Breast epithelium (tissue), 4 donors: ENCODE results near the gene EIF3A. TPM values are rescaled to one million over a fixed set of nuclear protein-coding genes. Genes with fewer than 3 reads are reported as not detected.

ENCODE experiments used
- DNase-seq, 2 donors: peaks; one replicate each; pipeline ENCODE4 v3.0.0-alpha.2; 2019; ENCODE audit warnings: low spot score in 2 of 2
- H3K27ac ChIP-seq, 2 donors: fragments of 200-600 bp; sonication (generic) in 1 of 2; one replicate each; pipeline ENCODE4 v1.5.1; 2016 to 2019; ENCODE audit warnings: mild to moderate bottlenecking in 1 of 2
- H3K27me3 ChIP-seq, 2 donors: fragments of 200-600 bp; sonication (generic) in 1 of 2; one replicate each; pipeline versions ENCODE4 v1.5.1 to v1.6.0; 2017 to 2019; ENCODE audit warnings: control low read depth in 1 of 2, mild to moderate bottlenecking in 1 of 2
- H3K36me3 ChIP-seq: fragments of 200-600 bp; one replicate; pipeline ENCODE4 v1.5.1; 2019
- H3K4me1 ChIP-seq, 2 donors: fragments of 200-600 bp; sonication (generic); one replicate each; pipeline ENCODE4 v1.5.1; 2016 to 2019; ENCODE audit warnings: control low read depth in 1 of 2
- H3K4me3 ChIP-seq, 3 donors: fragments of 200-600 bp; sonication (generic); 1 replicate in 2 of 3; 2 replicates in 1 of 3; pipeline ENCODE4 v1.5.1; 2016 to 2019; ENCODE audit warnings: mild to moderate bottlenecking in 3 of 3, moderate library complexity in 2 of 3
- H3K9me3 ChIP-seq, 2 donors: fragments of 200-600 bp; sonication (generic) in 1 of 2; one replicate each; pipeline ENCODE4 v1.5.1; 2016 to 2019; ENCODE audit warnings: control low read depth in 1 of 2
- CTCF ChIP-seq, 3 donors: fragments of 450-650 bp; IDR thresholded peaks; one replicate each; pipeline ENCODE4 v1.5.1; 2016 to 2017; ENCODE audit warnings: antibody characterized with exemption in 3 of 3, mild to moderate bottlenecking in 3 of 3, moderate library complexity in 3 of 3
- POLR2A ChIP-seq: fragments of 450-650 bp; IDR thresholded peaks from one replicate; pipeline ENCODE4 v1.6.1; 2016; ENCODE audit warnings: antibody characterized with exemption, mild to moderate bottlenecking, moderate library complexity
- POLR2AphosphoS5 ChIP-seq, 3 donors: sonication (generic); formaldehyde crosslinking; IDR thresholded peaks; one replicate each; pipeline ENCODE4 v1.6.1; 2017; ENCODE audit warnings: antibody characterized with exemption in 3 of 3
- intact Hi-C: fragments of 100-400 bp; cut with DNase I; formaldehyde crosslinking; loops from one replicate; pipeline ENCODE4 v1.15.1; 2023; ENCODE audit warnings: low total_unique reads
- total RNA-seq, 3 donors: library from RNA; depleted of rRNA; stranded (reverse); fragments of >200 nt; gene quantifications; one replicate each; pipeline ENCODE4 v1.1.0, GENCODE V29; 2016

Gene EIF3A
- total RNA-seq, 3 donors from 2014 or later: 117 to 166 (median 124) TPM

DNA sequence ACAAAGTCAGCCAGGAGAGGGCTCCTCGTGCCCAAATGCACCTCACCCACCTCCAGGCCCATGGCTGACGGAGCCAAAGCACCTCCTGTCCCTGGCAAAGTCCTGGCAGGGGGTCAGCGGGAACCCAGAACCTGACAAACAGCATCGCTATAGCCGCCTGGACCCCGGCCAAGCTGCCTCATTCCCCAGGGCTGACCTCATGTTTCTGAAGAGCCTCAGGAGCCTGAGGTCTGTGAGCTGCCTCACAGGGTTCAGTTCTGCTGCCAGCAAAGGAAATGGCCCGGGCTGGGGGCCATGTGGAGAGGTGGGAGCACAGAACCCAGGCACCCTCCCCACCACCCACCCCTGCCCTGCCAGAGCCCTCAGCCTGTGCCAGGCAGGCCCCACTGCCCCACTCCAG is 55.3 kb downstream of the EIF3A start:
- Histone ChIP-seq H3K9me3 (no peaks in the 10 kb centered on the region), H3K4me1 (peaks cover 6 to 21% of the 10 kb centered on the region in 2 donors), H3K27ac (peak overlapping the region; percentile 79 to 93), H3K4me3 (no peak overlapping the region), H3K27me3 (no peaks in the 10 kb centered on the region), H3K36me3 (no peaks in the 10 kb centered on the region)
- DNase-seq: peak; percentile 92 to 95
- TF ChIP-seq CTCF (IDR thresholded peaks at IDR 0.05) (no peak), POLR2A (no peak), POLR2AphosphoS5 (IDR thresholded peaks at IDR 0.05) (peak in 1 of 3 donors; percentile 15)
- intact Hi-C loops: no loop called here

- Histone ChIP-seq H3K27me3 (no peaks in the 10 kb centered on the region), H3K4me1 (peaks cover 6 to 21% of the 10 kb centered on the region in 2 donors), H3K36me3 (no peaks in the 10 kb centered on the region), H3K9me3 (no peaks in the 10 kb centered on the region), H3K4me3 (no peak overlapping the region), H3K27ac (peak overlapping the region; percentile 79 to 93)
- TF ChIP-seq CTCF (IDR thresholded peaks at IDR 0.05): no peak
- no peak for TF ChIP-seq POLR2AphosphoS5 (IDR thresholded peaks at IDR 0.05)
- TF ChIP-seq POLR2A: no peak
- DNase-seq: no peak
- intact Hi-C loops: no loop called here
Observed at GRCh38 chr10:119024882-119025281, 55.7 kb downstream of the EIF3A start.

GRCh38 chr10:119023553-119023868 is 57.1 kb downstream of the EIF3A start:
- H3K36me3 ChIP-seq: no peaks in the 10 kb centered on the region
- peaks cover 6 to 21% of the 10 kb centered on the region in 2 donors for H3K4me1 ChIP-seq
- no peak for DNase-seq
- no peak overlapping the region for H3K4me3 ChIP-seq
- no peak for TF ChIP-seq POLR2AphosphoS5 (IDR thresholded peaks at IDR 0.05)
- TF ChIP-seq POLR2A: no peak
- no peak for TF ChIP-seq CTCF (IDR thresholded peaks at IDR 0.05)
- no peaks in the 10 kb centered on the region for H3K9me3 ChIP-seq
- H3K27ac ChIP-seq: peak overlapping the region in 1 of 2 donors; percentile 12
- intact Hi-C loops: no loop called here
- no peaks in the 10 kb centered on the region for H3K27me3 ChIP-seq

DNA sequence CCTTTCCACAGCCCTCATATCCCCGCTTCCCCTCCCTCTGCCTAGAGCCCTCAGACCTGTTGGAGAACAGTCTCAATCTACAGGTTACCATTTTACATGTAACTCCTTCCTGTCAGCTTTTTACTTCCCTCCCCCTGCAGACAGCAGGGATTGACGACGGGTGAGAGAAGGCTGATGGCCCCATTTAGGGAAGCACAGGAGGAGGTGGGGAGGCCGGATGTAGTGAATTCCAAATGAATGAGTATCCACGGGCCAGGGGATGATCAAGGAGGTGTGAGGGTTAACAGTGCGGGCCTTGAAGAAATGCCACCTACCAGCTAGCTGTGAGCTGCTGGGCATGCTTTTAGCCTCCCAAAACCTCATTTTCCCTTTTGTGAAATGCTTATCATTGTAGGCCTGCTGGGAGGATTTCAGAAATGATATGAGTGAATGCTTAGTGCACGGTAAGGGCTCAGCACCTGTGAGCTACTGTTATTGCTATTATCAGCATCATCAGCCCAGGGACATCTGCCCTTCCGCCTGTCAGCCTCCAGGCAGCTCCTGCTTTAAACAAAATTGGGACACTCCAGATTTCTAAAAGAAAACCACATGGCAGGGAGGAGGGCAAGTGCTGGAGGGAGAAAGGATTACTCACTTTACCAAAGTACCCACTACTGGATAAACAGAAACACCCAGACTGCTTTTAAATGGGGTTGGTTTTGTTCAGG is 57.6 kb downstream of the EIF3A start:
- H3K4me1 ChIP-seq: peaks cover 6 to 21% of the 10 kb centered on the region in 2 donors

More for the DNA sequence above, 57.6 kb downstream of the EIF3A start:
- no peaks in the 10 kb centered on the region for H3K9me3 ChIP-seq
- intact Hi-C loops: no loop called here
- no peak for DNase-seq
- no peak overlapping the region for H3K4me3 ChIP-seq
- TF ChIP-seq POLR2A (no peak), CTCF (IDR thresholded peaks at IDR 0.05) (no peak), POLR2AphosphoS5 (IDR thresholded peaks at IDR 0.05) (no peak)
- H3K27ac ChIP-seq: peak overlapping the region in 1 of 2 donors; percentile 12
- no peaks in the 10 kb centered on the region for H3K36me3 ChIP-seq
- no peaks in the 10 kb centered on the region for H3K27me3 ChIP-seq
